Measurements from ENCODE around the gene KIF3C.
"Not testable (repeated sequence)": the region's sequence is repeated elsewhere in the genome, so short reads cannot be mapped to it uniquely, and the experiment has no call there.

Gene KIF3C

GRCh38 chr2:25998816-25999383, 16.6 kb upstream of the KIF3C start:
- not testable (repeated sequence) for FAIRE-seq

- FAIRE-seq: no peak
Observed at GRCh38 chr2:25996844-25997243, 14.5 kb upstream of the KIF3C start.

GRCh38 chr2:25994509-25994908, 12.2 kb upstream of the KIF3C start:
- no peak for FAIRE-seq

GRCh38 chr2:25993049-25993448, 10.8 kb upstream of the KIF3C start:
- FAIRE-seq: no peak

GRCh38 chr2:25992556-25992955, 10.3 kb upstream of the KIF3C start:
- no peak for FAIRE-seq

- FAIRE-seq: no peak
Observed at GRCh38 chr2:25991965-25992364, 9.7 kb upstream of the KIF3C start.

GRCh38 chr2:25989154-25989553, 6.9 kb upstream of the KIF3C start:
- no peak for FAIRE-seq

- no peak for FAIRE-seq
Observed at GRCh38 chr2:25988134-25988533, 5.8 kb upstream of the KIF3C start.

GRCh38 chr2:25983735-25984134, 1.4 kb upstream of the KIF3C start:
- no peak for FAIRE-seq

GRCh38 chr2:25982968-25983280, 627 bp upstream of the KIF3C start:
- FAIRE-seq: no peak

- FAIRE-seq: no peak
Observed at GRCh38 chr2:25981596-25982272, 563 bp downstream of the KIF3C start.

GRCh38 chr2:25980951-25981350, 1.3 kb downstream of the KIF3C start:
- no peak for FAIRE-seq

GRCh38 chr2:25980076-25980887, 2.0 kb downstream of the KIF3C start:
- no peak for FAIRE-seq

- no peak for FAIRE-seq
Observed at GRCh38 chr2:25979001-25979400, 3.3 kb downstream of the KIF3C start.

GRCh38 chr2:25977768-25978167, 4.5 kb downstream of the KIF3C start:
- no peak for FAIRE-seq

- FAIRE-seq: no peak
Observed at GRCh38 chr2:25976983-25977741, 5.1 kb downstream of the KIF3C start.

- FAIRE-seq: no peak
Observed at GRCh38 chr2:25972049-25972823, 10.1 kb downstream of the KIF3C start.

GRCh38 chr2:25971596-25971995, 10.7 kb downstream of the KIF3C start:
- FAIRE-seq: no peak

GRCh38 chr2:25966531-25967270, 15.6 kb downstream of the KIF3C start:
- FAIRE-seq: no peak

- no peak for FAIRE-seq
Observed at GRCh38 chr2:25964891-25965290, 17.4 kb downstream of the KIF3C start.

- FAIRE-seq: no peak
Observed at GRCh38 chr2:25960920-25961319, 21.4 kb downstream of the KIF3C start.

GRCh38 chr2:25960396-25960795, 21.9 kb downstream of the KIF3C start:
- no peak for FAIRE-seq

Data from islet of Langerhans (tissue), 1 donor.